ENCODE data around the gene TMEM218.

Gene TMEM218

DNA sequence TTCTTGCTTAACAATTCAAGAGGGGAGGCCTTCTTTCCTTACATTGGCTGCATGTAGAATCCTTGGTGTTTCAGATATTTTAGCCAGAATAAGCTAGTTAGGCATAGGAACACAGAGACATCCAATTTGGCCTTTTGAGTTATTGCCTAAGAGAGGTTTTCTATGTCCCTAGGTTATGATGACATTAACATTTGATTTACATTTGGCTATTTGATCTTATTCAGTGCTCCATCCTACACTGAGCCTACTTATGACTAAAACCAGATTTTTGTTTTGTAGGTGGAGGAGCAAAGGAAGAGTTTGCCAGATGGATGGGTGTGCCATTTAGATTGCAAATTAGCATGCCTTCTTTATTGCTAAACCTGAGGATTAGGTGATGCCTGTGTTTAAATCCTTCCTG is 59.4 kb downstream of the TMEM218 start:
- no peak for DNase-seq

- no peak for DNase-seq
These were observed 62.1 kb downstream of the TMEM218 start for GRCh38 chr11:125049164-125049792.
